Calu3 (cell line): Measurements from ENCODE around the gene BPIFB3. TPM values are rescaled to one million over a fixed set of nuclear protein-coding genes. Genes with fewer than 3 reads are reported as not detected.

Experiments used
- BruUV-seq: library from RNA; stranded (reverse); fragments of 400-500 nt; replicated peaks from 2 replicates; lab custom pipeline; 2021; lab: Mats Ljungman, UMichigan
- CTCF ChIA-PET: fragments of 300-600 bp; sonication (Branson Sonifier 250); formaldehyde crosslinking; loops from one replicate; lab custom pipeline; 2022; ENCODE audit warnings: antibody characterized with exemption; lab: Charles Lee
- DNase-seq: peaks from one replicate; pipeline ENCODE4 v3.0.0; 2022
- H3K27ac Mint-ChIP-seq: one replicate; pipeline ENCODE4 v1.8.0; 2022; ENCODE audit warnings: mixed read lengths; ENCODE audit not compliant: unreplicated experiment
- H3K27me3 Mint-ChIP-seq: one replicate; pipeline ENCODE4 v1.8.0; 2022; ENCODE audit warnings: mixed read lengths; ENCODE audit not compliant: unreplicated experiment
- H3K36me3 Mint-ChIP-seq: one replicate; pipeline ENCODE4 v1.8.0; 2022; ENCODE audit warnings: mild to moderate bottlenecking, moderate library complexity, mixed read lengths; ENCODE audit not compliant: insufficient read depth, unreplicated experiment
- H3K4me1 Mint-ChIP-seq: one replicate; pipeline ENCODE4 v1.8.0; 2022; ENCODE audit warnings: mild to moderate bottlenecking, low read depth, mixed read lengths; ENCODE audit not compliant: unreplicated experiment
- H3K4me3 Mint-ChIP-seq: one replicate; pipeline ENCODE4 v1.8.0; 2022; ENCODE audit warnings: mild to moderate bottlenecking, low read depth, moderate library complexity, mixed read lengths; ENCODE audit not compliant: unreplicated experiment
- H3K9me3 Mint-ChIP-seq: one replicate; pipeline ENCODE4 v1.8.0; 2022; ENCODE audit warnings: low read depth, mixed read lengths; ENCODE audit not compliant: unreplicated experiment
- intact Hi-C: fragments of 100-400 bp; cut with micrococcal nuclease; formaldehyde crosslinking; loops from one replicate; pipeline ENCODE4 v1.10.0; 2022; ENCODE audit not compliant: unreplicated experiment
- total RNA-seq: library from RNA; stranded (reverse); gene quantifications from 2 replicates; pipeline ENCODE4 v1.2.3, GENCODE V29; 2022
- TF ChIP-seq, protein P1 (sequence below): fragments of 200-600 bp; IDR thresholded peaks from one replicate; pipeline ENCODE4 v1.8.0; 2022; ENCODE audit warnings: antibody characterized with exemption; ENCODE audit not compliant: unreplicated experiment

Gene BPIFB3
- total RNA-seq, 1 experiment from 2014 or later, result not detected

DNA sequence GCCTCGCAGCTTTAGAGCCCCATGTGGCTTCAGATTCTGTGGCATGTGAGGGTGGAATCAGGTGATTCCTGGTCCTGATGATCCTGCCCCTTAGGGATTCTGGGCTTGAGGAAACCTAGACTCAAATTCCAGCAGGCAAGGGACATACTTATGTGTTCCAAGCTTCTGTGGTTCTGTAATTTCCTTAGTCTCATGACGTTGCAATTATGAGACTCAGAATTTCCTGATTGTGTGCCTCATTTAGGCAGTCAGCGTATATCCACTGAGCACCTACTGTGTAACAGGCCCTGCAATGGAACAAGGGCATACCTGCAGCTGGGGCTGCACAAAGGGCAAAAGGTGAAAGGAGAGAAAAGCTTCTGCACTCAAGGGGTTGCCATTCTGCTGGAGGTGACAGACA lies 14.1 kb downstream of the BPIFB3 start:
- no TSS peak for BruUV-seq
- H3K4me3 Mint-ChIP-seq, result no peak overlapping the region
- DNase-seq, result no peak
- no peaks in the 10 kb centered on the region for H3K4me1 Mint-ChIP-seq
- CTCF ChIA-PET, result interaction anchor here (1.3 to 1.5 kb wide), 2 partner anchors 8 to 10 kb away, joined by 4 to 5 read pairs; no protein-coding TSS in a partner anchor
- H3K36me3 Mint-ChIP-seq, result no peaks in the 10 kb centered on the region
- H3K9me3 Mint-ChIP-seq, result no peaks in the 10 kb centered on the region
- H3K27me3 Mint-ChIP-seq, result peaks cover 99% of the 10 kb centered on the region
- TF ChIP-seq, protein P1, sequence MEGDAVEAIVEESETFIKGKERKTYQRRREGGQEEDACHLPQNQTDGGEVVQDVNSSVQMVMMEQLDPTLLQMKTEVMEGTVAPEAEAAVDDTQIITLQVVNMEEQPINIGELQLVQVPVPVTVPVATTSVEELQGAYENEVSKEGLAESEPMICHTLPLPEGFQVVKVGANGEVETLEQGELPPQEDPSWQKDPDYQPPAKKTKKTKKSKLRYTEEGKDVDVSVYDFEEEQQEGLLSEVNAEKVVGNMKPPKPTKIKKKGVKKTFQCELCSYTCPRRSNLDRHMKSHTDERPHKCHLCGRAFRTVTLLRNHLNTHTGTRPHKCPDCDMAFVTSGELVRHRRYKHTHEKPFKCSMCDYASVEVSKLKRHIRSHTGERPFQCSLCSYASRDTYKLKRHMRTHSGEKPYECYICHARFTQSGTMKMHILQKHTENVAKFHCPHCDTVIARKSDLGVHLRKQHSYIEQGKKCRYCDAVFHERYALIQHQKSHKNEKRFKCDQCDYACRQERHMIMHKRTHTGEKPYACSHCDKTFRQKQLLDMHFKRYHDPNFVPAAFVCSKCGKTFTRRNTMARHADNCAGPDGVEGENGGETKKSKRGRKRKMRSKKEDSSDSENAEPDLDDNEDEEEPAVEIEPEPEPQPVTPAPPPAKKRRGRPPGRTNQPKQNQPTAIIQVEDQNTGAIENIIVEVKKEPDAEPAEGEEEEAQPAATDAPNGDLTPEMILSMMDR, result no peak
- no peak overlapping the region for H3K27ac Mint-ChIP-seq
- intact Hi-C loops, result no loop called here

DNA sequence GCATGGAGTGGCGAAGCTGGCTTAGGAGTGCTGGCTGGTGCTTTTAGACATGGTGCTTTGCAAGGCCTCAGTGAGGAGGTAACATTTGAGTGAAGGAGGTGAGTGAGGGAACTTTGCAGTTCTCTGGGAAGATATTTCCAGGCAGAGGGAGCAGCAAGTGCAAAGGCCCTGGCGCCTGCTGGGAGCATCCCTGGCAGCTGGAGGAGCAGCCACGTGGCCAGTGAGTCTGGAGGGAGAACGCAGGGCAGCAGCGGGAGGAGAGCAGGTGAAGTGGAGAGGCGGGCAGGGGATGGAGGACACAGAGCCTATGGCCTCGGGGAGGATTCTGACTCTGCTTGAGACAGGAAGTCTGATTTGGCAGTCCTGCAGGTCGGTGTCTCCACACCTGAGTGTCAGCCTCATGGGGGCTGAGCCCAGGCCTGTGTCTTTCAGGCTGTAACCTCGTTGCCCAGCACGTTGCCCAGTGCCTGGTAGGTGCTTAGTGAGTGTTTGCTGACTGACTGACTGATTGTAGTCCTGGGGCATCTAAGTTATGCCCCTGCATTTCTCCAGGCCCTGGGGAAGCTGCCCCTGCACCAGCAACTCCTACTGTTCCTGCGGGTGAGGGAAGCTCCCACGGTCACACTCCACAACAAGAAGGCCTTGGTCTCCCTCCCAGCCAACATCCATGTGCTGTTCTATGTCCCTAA lies 14.7 kb downstream of the BPIFB3 start:
- CTCF ChIA-PET, result interaction anchor here (0.6 kb wide), 1 partner anchor 962 kb away, joined by 3 read pairs; no protein-coding TSS in a partner anchor
- no peaks in the 10 kb centered on the region for H3K9me3 Mint-ChIP-seq
- no peaks in the 10 kb centered on the region for H3K36me3 Mint-ChIP-seq
- H3K27me3 Mint-ChIP-seq, result peaks cover 99% of the 10 kb centered on the region
- no peak overlapping the region for H3K27ac Mint-ChIP-seq
- intact Hi-C loops, result no loop called here
- TF ChIP-seq, protein P1, result no peak
- BruUV-seq, result no TSS peak
- no peak overlapping the region for H3K4me3 Mint-ChIP-seq
- H3K4me1 Mint-ChIP-seq, result no peaks in the 10 kb centered on the region
- DNase-seq, result no peak

DNA sequence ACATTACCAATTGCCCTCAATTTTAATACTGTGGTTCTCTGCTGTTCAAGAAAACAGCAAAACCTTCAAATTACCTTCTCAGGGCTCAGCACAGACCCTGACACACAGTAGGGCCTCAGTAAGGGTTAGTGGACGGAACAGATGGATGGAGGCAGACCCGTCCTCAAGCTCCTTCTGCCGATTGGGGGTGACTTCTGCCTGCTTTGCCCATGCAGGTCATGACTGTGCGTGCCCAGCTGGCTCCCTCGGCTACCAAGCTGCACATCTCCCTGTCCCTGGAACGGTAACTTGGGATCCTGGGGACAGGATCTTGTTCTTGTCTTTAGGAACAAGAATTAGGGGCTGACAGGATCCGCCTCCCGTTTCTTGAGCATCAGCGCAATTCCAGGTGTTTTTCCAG lies 16.0 kb downstream of the BPIFB3 start:
- Mint-ChIP-seq H3K36me3 (no peaks in the 10 kb centered on the region), H3K27me3 (peaks cover 100% of the 10 kb centered on the region), H3K9me3 (no peaks in the 10 kb centered on the region), H3K4me1 (no peaks in the 10 kb centered on the region), H3K27ac (no peak overlapping the region), H3K4me3 (no peak overlapping the region)
- no TSS peak for BruUV-seq
- CTCF ChIA-PET, result no interaction called here
- TF ChIP-seq, protein P1, result no peak
- no peak for DNase-seq
- intact Hi-C loops, result no loop called here

DNA sequence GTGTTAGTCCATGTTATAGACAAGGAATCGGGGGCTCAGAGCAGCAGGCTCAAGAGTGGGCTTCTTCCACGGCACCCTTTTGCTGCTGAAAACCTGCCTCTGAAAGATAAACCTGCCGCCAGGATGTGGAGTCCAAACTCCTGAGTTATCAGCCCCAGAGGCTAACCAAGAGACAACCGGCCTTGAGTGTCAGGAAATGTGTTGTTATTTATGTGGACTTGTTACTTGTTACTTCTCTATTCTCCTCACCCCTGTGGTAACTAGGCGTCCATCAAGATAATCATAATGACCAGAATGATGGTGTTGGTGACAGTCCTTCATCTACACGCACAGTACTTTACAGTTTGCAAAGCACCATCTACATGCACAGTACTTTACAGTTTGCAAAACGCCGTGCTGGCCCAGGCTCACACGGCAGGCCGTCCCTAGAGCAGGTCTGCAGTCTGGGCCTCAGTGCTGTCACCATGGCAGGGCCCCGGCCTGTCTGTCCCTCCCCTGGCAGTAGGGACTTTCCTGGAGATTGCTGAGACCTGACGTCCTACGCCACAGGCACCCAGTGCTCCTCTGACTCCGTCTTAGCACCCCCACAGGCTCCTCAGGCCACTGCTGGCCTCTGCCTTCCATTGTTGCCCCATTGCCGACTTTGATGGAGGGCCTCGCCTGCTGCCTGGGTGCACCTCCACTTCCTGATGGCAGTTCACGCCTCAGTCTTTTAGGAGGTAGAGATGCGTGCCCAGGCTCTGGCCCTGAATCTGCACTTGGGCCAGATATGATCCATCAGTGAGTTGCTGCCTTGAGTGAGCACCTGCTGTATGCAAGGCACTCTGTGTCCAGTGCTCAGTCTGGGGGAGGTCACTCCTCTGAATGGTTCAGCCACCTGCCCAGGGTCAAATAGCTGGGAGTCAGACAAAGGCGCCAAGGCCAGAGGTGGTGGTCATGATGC lies 16.7 kb downstream of the BPIFB3 start:
- peaks cover 100% of the 10 kb centered on the region for H3K27me3 Mint-ChIP-seq
- BruUV-seq, result no TSS peak
- H3K36me3 Mint-ChIP-seq, result no peaks in the 10 kb centered on the region
- intact Hi-C loops, result no loop called here
- no peaks in the 10 kb centered on the region for H3K9me3 Mint-ChIP-seq
- no peak for DNase-seq
- TF ChIP-seq, protein P1, result no peak
- H3K27ac Mint-ChIP-seq, result no peak overlapping the region
- H3K4me3 Mint-ChIP-seq, result no peak overlapping the region
- H3K4me1 Mint-ChIP-seq, result no peaks in the 10 kb centered on the region
- CTCF ChIA-PET, result interaction anchor here (0.6 to 0.8 kb wide), 2 partner anchors 168 to 669 kb away, joined by 3 to 5 read pairs; no protein-coding TSS in a partner anchor
